ENCODE data around the gene XYLT1. TPM values are rescaled to one million over a fixed set of nuclear protein-coding genes. Genes with fewer than 3 reads are reported as not detected.

The XYLT1 gene
- total and polyA plus RNA-seq, 10 of the 15 experiments (the other 5 are each of a cell fraction or from before 2014, with no cell fraction given) = 0.88 to 14.8 (median 5.8) TPM

DNA sequence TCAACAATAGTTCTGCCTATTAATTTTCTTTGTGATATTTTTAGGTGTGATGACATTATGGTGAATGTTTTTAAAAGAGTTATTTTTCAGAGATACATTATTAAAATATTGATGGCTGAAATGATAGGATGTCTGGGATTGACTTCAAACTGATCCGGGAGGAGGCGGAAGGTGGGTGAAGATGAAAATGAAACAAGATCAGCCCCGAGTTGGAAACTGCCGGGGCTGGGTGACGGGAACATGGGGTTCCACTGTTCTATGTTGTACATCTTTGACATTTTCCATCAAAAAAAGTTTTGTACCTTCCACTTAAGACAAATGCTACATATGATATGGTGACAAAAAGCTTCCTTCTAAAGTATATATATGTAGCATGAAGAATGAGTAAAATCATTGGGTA is 336.9 kb downstream of the XYLT1 start (continued):
- TF ChIP-seq, protein P1, sequence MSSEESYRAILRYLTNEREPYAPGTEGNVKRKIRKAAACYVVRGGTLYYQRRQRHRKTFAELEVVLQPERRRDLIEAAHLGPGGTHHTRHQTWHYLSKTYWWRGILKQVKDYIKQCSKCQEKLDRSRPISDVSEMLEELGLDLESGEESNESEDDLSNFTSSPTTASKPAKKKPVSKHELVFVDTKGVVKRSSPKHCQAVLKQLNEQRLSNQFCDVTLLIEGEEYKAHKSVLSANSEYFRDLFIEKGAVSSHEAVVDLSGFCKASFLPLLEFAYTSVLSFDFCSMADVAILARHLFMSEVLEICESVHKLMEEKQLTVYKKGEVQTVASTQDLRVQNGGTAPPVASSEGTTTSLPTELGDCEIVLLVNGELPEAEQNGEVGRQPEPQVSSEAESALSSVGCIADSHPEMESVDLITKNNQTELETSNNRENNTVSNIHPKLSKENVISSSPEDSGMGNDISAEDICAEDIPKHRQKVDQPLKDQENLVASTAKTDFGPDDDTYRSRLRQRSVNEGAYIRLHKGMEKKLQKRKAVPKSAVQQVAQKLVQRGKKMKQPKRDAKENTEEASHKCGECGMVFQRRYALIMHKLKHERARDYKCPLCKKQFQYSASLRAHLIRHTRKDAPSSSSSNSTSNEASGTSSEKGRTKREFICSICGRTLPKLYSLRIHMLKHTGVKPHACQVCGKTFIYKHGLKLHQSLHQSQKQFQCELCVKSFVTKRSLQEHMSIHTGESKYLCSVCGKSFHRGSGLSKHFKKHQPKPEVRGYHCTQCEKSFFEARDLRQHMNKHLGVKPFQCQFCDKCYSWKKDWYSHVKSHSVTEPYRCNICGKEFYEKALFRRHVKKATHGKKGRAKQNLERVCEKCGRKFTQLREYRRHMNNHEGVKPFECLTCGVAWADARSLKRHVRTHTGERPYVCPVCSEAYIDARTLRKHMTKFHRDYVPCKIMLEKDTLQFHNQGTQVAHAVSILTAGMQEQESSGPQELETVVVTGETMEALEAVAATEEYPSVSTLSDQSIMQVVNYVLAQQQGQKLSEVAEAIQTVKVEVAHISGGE (CRISPR knock-in tag; IDR thresholded peaks at IDR 0.05) = no peak
- TF ChIP-seq, protein P2, sequence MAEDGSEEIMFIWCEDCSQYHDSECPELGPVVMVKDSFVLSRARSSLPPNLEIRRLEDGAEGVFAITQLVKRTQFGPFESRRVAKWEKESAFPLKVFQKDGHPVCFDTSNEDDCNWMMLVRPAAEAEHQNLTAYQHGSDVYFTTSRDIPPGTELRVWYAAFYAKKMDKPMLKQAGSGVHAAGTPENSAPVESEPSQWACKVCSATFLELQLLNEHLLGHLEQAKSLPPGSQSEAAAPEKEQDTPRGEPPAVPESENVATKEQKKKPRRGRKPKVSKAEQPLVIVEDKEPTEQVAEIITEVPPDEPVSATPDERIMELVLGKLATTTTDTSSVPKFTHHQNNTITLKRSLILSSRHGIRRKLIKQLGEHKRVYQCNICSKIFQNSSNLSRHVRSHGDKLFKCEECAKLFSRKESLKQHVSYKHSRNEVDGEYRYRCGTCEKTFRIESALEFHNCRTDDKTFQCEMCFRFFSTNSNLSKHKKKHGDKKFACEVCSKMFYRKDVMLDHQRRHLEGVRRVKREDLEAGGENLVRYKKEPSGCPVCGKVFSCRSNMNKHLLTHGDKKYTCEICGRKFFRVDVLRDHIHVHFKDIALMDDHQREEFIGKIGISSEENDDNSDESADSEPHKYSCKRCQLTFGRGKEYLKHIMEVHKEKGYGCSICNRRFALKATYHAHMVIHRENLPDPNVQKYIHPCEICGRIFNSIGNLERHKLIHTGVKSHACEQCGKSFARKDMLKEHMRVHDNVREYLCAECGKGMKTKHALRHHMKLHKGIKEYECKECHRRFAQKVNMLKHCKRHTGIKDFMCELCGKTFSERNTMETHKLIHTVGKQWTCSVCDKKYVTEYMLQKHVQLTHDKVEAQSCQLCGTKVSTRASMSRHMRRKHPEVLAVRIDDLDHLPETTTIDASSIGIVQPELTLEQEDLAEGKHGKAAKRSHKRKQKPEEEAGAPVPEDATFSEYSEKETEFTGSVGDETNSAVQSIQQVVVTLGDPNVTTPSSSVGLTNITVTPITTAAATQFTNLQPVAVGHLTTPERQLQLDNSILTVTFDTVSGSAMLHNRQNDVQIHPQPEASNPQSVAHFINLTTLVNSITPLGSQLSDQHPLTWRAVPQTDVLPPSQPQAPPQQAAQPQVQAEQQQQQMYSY (CRISPR knock-in tag; IDR thresholded peaks at IDR 0.05) = no peak
- TF ChIP-seq, protein P3, sequence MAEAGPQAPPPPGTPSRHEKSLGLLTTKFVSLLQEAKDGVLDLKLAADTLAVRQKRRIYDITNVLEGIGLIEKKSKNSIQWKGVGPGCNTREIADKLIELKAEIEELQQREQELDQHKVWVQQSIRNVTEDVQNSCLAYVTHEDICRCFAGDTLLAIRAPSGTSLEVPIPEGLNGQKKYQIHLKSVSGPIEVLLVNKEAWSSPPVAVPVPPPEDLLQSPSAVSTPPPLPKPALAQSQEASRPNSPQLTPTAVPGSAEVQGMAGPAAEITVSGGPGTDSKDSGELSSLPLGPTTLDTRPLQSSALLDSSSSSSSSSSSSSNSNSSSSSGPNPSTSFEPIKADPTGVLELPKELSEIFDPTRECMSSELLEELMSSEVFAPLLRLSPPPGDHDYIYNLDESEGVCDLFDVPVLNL (IDR thresholded peaks at IDR 0.05; ENCODE audit: low read depth, low read length) = no peak
- TF ChIP-seq WRNIP1 (IDR thresholded peaks at IDR 0.05; ENCODE audit: borderline replicate concordance, low read depth, low read length) (no peak), GABPA (IDR thresholded peaks at IDR 0.05; ENCODE audit: low read depth) (no peak), SMARCA5 (IDR thresholded peaks at IDR 0.05) (no peak), EED (IDR thresholded peaks at IDR 0.05; ENCODE audit: low read depth) (no peak), YY1 (IDR thresholded peaks at IDR 0.05; ENCODE audit: low read depth, low read length) (no peak), ZNF217 (IDR thresholded peaks at IDR 0.05) (no peak), MYB (IDR thresholded peaks at IDR 0.05; ENCODE audit: borderline replicate concordance, low read depth, low read length) (no peak), FOXK2 (IDR thresholded peaks at IDR 0.05) (no peak)
- TF ChIP-seq, protein P4, sequence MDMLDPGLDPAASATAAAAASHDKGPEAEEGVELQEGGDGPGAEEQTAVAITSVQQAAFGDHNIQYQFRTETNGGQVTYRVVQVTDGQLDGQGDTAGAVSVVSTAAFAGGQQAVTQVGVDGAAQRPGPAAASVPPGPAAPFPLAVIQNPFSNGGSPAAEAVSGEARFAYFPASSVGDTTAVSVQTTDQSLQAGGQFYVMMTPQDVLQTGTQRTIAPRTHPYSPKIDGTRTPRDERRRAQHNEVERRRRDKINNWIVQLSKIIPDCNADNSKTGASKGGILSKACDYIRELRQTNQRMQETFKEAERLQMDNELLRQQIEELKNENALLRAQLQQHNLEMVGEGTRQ (IDR thresholded peaks at IDR 0.05; ENCODE audit: borderline replicate concordance, low read depth, low read length) = no peak

All from GM12878 (cell line).